MM.1S (cell line): ENCODE results near the gene TTYH3.

ENCODE experiments used
- CTCF ChIP-seq: fragments of 300-600 bp; sonication (generic); IDR thresholded peaks from 2 replicates; pipeline ENCODE4 v1.5.1; 2016; ENCODE audit warnings: antibody characterized with exemption, low read length, mixed read lengths
- EZH2 ChIP-seq: fragments of 300-600 bp; sonication (generic); optimal IDR thresholded peaks from 2 replicates; pipeline ENCODE3; 2017; ENCODE audit warnings: low read depth, mild to moderate bottlenecking, antibody characterized with exemption, low read length, mixed read lengths
- EZH2phosphoT487 ChIP-seq: fragments of 300-600 bp; sonication (generic); IDR thresholded peaks from 2 replicates; pipeline ENCODE4 v1.6.1; 2018; ENCODE audit warnings: antibody characterized with exemption, low read length

GRCh38 chr7:2691011-2691707 lies 59.4 kb downstream of the TTYH3 start:
- no peak for TF ChIP-seq CTCF
- no peak for TF ChIP-seq EZH2
- no peak for TF ChIP-seq EZH2phosphoT487
